HUES6 (cell line): ENCODE results near the gene ARHGAP19.
A peak's percentile ranks its signal among the peaks of the same experiment; 100 is the strongest.

ENCODE experiments used
- H3K27ac ChIP-seq: 2 replicates; pipeline ENCODE4 v1.7.0; 2013; ENCODE audit warnings: low read depth, mild to moderate bottlenecking, low read length, inconsistent platforms
- H3K27me3 ChIP-seq: 2 replicates; pipeline ENCODE4 v1.6.1; 2013; ENCODE audit warnings: low read length; ENCODE audit not compliant: control insufficient read depth, insufficient read depth
- H3K36me3 ChIP-seq: 2 replicates; pipeline ENCODE4 v1.6.1; 2013; ENCODE audit warnings: low read length; ENCODE audit not compliant: control insufficient read depth, insufficient read depth
- H3K4me1 ChIP-seq: 2 replicates; pipeline ENCODE4 v1.6.1; 2013; ENCODE audit warnings: low read length; ENCODE audit not compliant: control insufficient read depth, insufficient read depth
- H3K4me3 ChIP-seq: 2 replicates; pipeline ENCODE4 v1.5.1; 2013; ENCODE audit warnings: low read depth, low read length
- H3K9ac ChIP-seq: one replicate; pipeline ENCODE4 v1.6.1; 2013; ENCODE audit warnings: mild to moderate bottlenecking, low read length
- H3K9me3 ChIP-seq: 2 replicates; pipeline ENCODE4 v1.6.1; 2013; ENCODE audit warnings: low read depth, low read length; ENCODE audit not compliant: control insufficient read depth, insufficient read depth

ARHGAP19 gene

GRCh38 chr10:97292097-97292861, at the start of gene ARHGAP19:
ARHGAP19 (minus strand) TSS chr10:97292637; CDS start chr10:97292627, 10 bp downstream.
- Histone ChIP-seq H3K4me1 (peaks cover 4% of the 10 kb centered on the region; the same call in 1 of the 2 replicates), H3K27ac (peak within 1 kb of the TSS; percentile 82), H3K36me3 (peaks cover 4% of the 10 kb centered on the region; the same call in 1 of the 2 replicates), H3K27me3 (no peaks in the 10 kb centered on the region), H3K9me3 (no peaks in the 10 kb centered on the region), H3K4me3 (peak within 1 kb of the TSS; percentile 82), H3K9ac (peak within 1 kb of the TSS; percentile 88)

GRCh38 chr10:97341416-97341815, 49.0 kb upstream of the ARHGAP19 start:
- Histone ChIP-seq H3K9me3 (no peaks in the 10 kb centered on the region), H3K4me3 (no peak overlapping the region), H3K9ac (no peak overlapping the region), H3K36me3 (no peaks in the 10 kb centered on the region), H3K27me3 (no peaks in the 10 kb centered on the region), H3K27ac (no peak overlapping the region), H3K4me1 (peaks cover 18% of the 10 kb centered on the region)

- Histone ChIP-seq H3K36me3 (no peaks in the 10 kb centered on the region), H3K4me1 (peaks cover 24% of the 10 kb centered on the region), H3K9me3 (no peaks in the 10 kb centered on the region), H3K27me3 (no peaks in the 10 kb centered on the region), H3K4me3 (peak overlapping the region; percentile 30), H3K9ac (peak overlapping the region; percentile 52), H3K27ac (peak overlapping the region; percentile 65; the same call in 1 of the 2 replicates)
Measured at GRCh38 chr10:97338041-97338440, 45.6 kb upstream of the ARHGAP19 start.

GRCh38 chr10:97336942-97337831, 44.8 kb upstream of the ARHGAP19 start:
- Histone ChIP-seq H3K4me3 (peak overlapping the region; percentile 30), H3K4me1 (peaks cover 26% of the 10 kb centered on the region), H3K9me3 (no peaks in the 10 kb centered on the region), H3K27ac (peak overlapping the region; percentile 94), H3K9ac (peak overlapping the region; percentile 100), H3K27me3 (no peaks in the 10 kb centered on the region), H3K36me3 (no peaks in the 10 kb centered on the region)

- peak overlapping the region; percentile 100 for H3K9ac ChIP-seq
- no peaks in the 10 kb centered on the region for H3K9me3 ChIP-seq
- H3K27me3 ChIP-seq: no peaks in the 10 kb centered on the region
- H3K36me3 ChIP-seq: 0 out of 2 replicates have a peak, but pooled peaks cover 5% of the 10 kb centered on the region
- peak overlapping the region; percentile 30 for H3K4me3 ChIP-seq
- H3K27ac ChIP-seq: peak overlapping the region; percentile 94
- peaks cover 31% of the 10 kb centered on the region for H3K4me1 ChIP-seq
Measured at GRCh38 chr10:97336446-97336845, 44.0 kb upstream of the ARHGAP19 start.

- peak overlapping the region; percentile 30 for H3K4me3 ChIP-seq
- peak overlapping the region; percentile 100 for H3K9ac ChIP-seq
- peaks cover 36% of the 10 kb centered on the region for H3K4me1 ChIP-seq
- no peaks in the 10 kb centered on the region for H3K9me3 ChIP-seq
- peak overlapping the region; percentile 94; the same call in 1 of the 2 replicates for H3K27ac ChIP-seq
- H3K27me3 ChIP-seq: no peaks in the 10 kb centered on the region
- peaks cover 8% of the 10 kb centered on the region; the same call in 1 of the 2 replicates for H3K36me3 ChIP-seq
Measured at GRCh38 chr10:97336006-97336405, 43.6 kb upstream of the ARHGAP19 start.

GRCh38 chr10:97335188-97335619, 42.8 kb upstream of the ARHGAP19 start:
- Histone ChIP-seq H3K27me3 (no peaks in the 10 kb centered on the region), H3K4me1 (peaks cover 39% of the 10 kb centered on the region), H3K9ac (peak overlapping the region; percentile 100), H3K27ac (peak overlapping the region; percentile 100; the same call in 1 of the 2 replicates), H3K4me3 (peak overlapping the region; percentile 74), H3K9me3 (no peaks in the 10 kb centered on the region), H3K36me3 (peaks cover 11% of the 10 kb centered on the region)

- Histone ChIP-seq H3K4me1 (peaks cover 43% of the 10 kb centered on the region), H3K36me3 (peaks cover 16% of the 10 kb centered on the region), H3K27me3 (no peaks in the 10 kb centered on the region), H3K9me3 (no peaks in the 10 kb centered on the region), H3K27ac (peak within 1 kb of the TSS; percentile 100), H3K9ac (peak within 1 kb of the TSS; percentile 100), H3K4me3 (peak within 1 kb of the TSS; percentile 74)
Measured at GRCh38 chr10:97334370-97335175, 42.1 kb upstream of the ARHGAP19 start, which contains the start of gene FRAT2. FRAT2 (minus strand) TSS chr10:97334729; CDS start chr10:97334572, 157 bp downstream.

- Histone ChIP-seq H3K9ac (peak overlapping the region; percentile 100), H3K27ac (peak overlapping the region; percentile 48), H3K27me3 (no peaks in the 10 kb centered on the region), H3K4me3 (peak overlapping the region; percentile 74), H3K36me3 (peaks cover 24% of the 10 kb centered on the region), H3K9me3 (no peaks in the 10 kb centered on the region), H3K4me1 (peaks cover 46% of the 10 kb centered on the region)
Measured at GRCh38 chr10:97333601-97334369, 41.3 kb upstream of the ARHGAP19 start.

GRCh38 chr10:97333351-97333600, 40.8 kb upstream of the ARHGAP19 start:
- Histone ChIP-seq H3K9me3 (no peaks in the 10 kb centered on the region), H3K36me3 (peaks cover 28% of the 10 kb centered on the region), H3K4me1 (peaks cover 47% of the 10 kb centered on the region), H3K27me3 (no peaks in the 10 kb centered on the region), H3K4me3 (peak overlapping the region; percentile 74), H3K27ac (peak overlapping the region; percentile 48), H3K9ac (peak overlapping the region; percentile 100)
